A549 (cell line): ENCODE data around the gene BIRC7. TPM values are rescaled to one million over a fixed set of nuclear protein-coding genes. Genes with fewer than 3 reads are reported as not detected.

ENCODE experiments used
- ATAC-seq, 2 experiments: fragments of 200-7000 bp in 1 of 2; fragments of >200 bp in 1 of 2; cut with Nextera tagmentation in 1 of 2; cut with Tn5 transposase in 1 of 2; 3 replicates each; pipeline versions ENCODE4 v1.8.0 to v1.9.1; 2018 to 2020; ENCODE audit warnings: mild to moderate bottlenecking in 1 of 2, moderate library complexity in 1 of 2
- CTCF ChIA-PET: fragments of 300-600 bp; sonication (Branson Sonifier 250); formaldehyde crosslinking; extraction: SDS; loops from one replicate; lab custom pipeline; 2021; ENCODE audit warnings: antibody characterized with exemption, inconsistent platforms; lab: Yijun Ruan, JAX
- POLR2A ChIA-PET: fragments of 350-600 bp; formaldehyde crosslinking; extraction: SDS; loops from one replicate; lab custom pipeline; 2021; ENCODE audit warnings: antibody characterized with exemption, inconsistent platforms; lab: Yijun Ruan, JAX
- DNase-seq, 2 experiments: peaks; one replicate each; pipeline versions ENCODE4 v3.0.0 to v3.0.0-alpha.2; 2011 to 2016; ENCODE audit warnings: low read depth in 1 of 2, low spot score in 1 of 2
- FAIRE-seq: peaks from 2 replicates; lab custom pipeline; 2011; peaks lifted over from hg19 to GRCh38; lab: Jason Lieb, UNC
- H3K27ac ChIP-seq, 2 experiments: fragments of >200 bp; sonication (Bioruptor Twin); formaldehyde crosslinking; 3 replicates each; pipeline ENCODE4 v1.5.1; 2016 to 2017
- H3K4me1 ChIP-seq: fragments of >200 bp; sonication (Bioruptor Twin); formaldehyde crosslinking; 3 replicates; pipeline ENCODE4 v1.6.1; 2016
- H3K4me2 ChIP-seq: fragments of >200 bp; sonication (Bioruptor Twin); formaldehyde crosslinking; 3 replicates; pipeline ENCODE4 v1.6.1; 2016
- H3K4me3 ChIP-seq: fragments of >200 bp; sonication (Bioruptor Twin); formaldehyde crosslinking; 3 replicates; pipeline ENCODE4 v1.5.1; 2016
- H3K9me3 ChIP-seq: fragments of >200 bp; sonication (Bioruptor Twin); formaldehyde crosslinking; 3 replicates; pipeline ENCODE4 v1.6.1; 2016
- CBX2 ChIP-seq: fragments of 200-600 bp; sonication (generic); IDR thresholded peaks from 2 replicates; pipeline ENCODE4 v1.6.1; 2016; ENCODE audit warnings: low read depth, mild to moderate bottlenecking, borderline replicate concordance
- CBX8 ChIP-seq: fragments of 200-600 bp; sonication (generic); IDR thresholded peaks from 2 replicates; pipeline ENCODE4 v1.6.1; 2016
- EHMT2 ChIP-seq: fragments of 200-600 bp; sonication (generic); IDR thresholded peaks from 2 replicates; pipeline ENCODE4 v1.6.1; 2016; ENCODE audit warnings: antibody characterized with exemption, low read depth, mild to moderate bottlenecking, moderate library complexity
- EP300 ChIP-seq, 2 experiments: fragments of >200 bp; sonication (Bioruptor Twin); formaldehyde crosslinking; IDR thresholded peaks; 2 replicates in 1 of 2; 3 replicates in 1 of 2; pipeline ENCODE4 v1.6.1; 2016 to 2017
- ESRRA ChIP-seq: fragments of 150-350 bp; IDR thresholded peaks from 2 replicates; pipeline ENCODE4 v1.6.1; 2014; ENCODE audit warnings: mild to moderate bottlenecking, low read length, borderline replicate concordance
- FOSB ChIP-seq: fragments of 250-450 bp; sonication (Bioruptor Pico); IDR thresholded peaks from 2 replicates; pipeline ENCODE4 v1.5.0; 2020; ENCODE audit warnings: mild to moderate bottlenecking, moderate library complexity
- FOSL2 ChIP-seq, 2 experiments: fragments of 450-650 bp in 1 of 2; fragments of >200 bp in 1 of 2; sonication (Bioruptor Twin) in 1 of 2; formaldehyde crosslinking; IDR thresholded peaks; 2 replicates each; pipeline versions ENCODE4 v1.5.0 to v1.6.1; 2016 to 2020; ENCODE audit warnings: mild to moderate bottlenecking in 1 of 2, moderate library complexity in 1 of 2
- GATA3 ChIP-seq: IDR thresholded peaks from 2 replicates; pipeline ENCODE4 v1.6.1; 2012; ENCODE audit warnings: borderline replicate concordance
- HOXB13 ChIP-seq: fragments of 250-450 bp; sonication (Bioruptor Pico); IDR thresholded peaks from 2 replicates; pipeline ENCODE4 v1.5.0; 2020; ENCODE audit warnings: low read depth, mild to moderate bottlenecking, moderate library complexity
- MYC ChIP-seq: IDR thresholded peaks from 2 replicates; pipeline ENCODE4 v1.6.1; 2012; ENCODE audit warnings: mild to moderate bottlenecking, inconsistent platforms, low read length, improper control_type of control experiment, borderline replicate concordance
- NFE2L2 ChIP-seq: fragments of 150-350 bp; conservative IDR thresholded peaks from 2 replicates; pipeline ENCODE4 v1.6.1; 2014; ENCODE audit warnings: low read length
- POLR2A ChIP-seq: IDR thresholded peaks from 2 replicates; pipeline ENCODE4 v1.6.1; 2012; ENCODE audit warnings: mild to moderate bottlenecking, low read length
- RARB ChIP-seq: fragments of 250-450 bp; sonication (Bioruptor Pico); IDR thresholded peaks from 2 replicates; pipeline ENCODE4 v1.8.0; 2021; ENCODE audit warnings: mild to moderate bottlenecking, moderate library complexity
- TP53 ChIP-seq: fragments of 250-450 bp; sonication (Bioruptor Pico); IDR thresholded peaks from 2 replicates; pipeline ENCODE4 v1.5.0; 2021; ENCODE audit warnings: mild to moderate bottlenecking, moderate library complexity
- ZC3H11A ChIP-seq: fragments of 450-650 bp; IDR thresholded peaks from 2 replicates; pipeline ENCODE4 v1.6.1; 2014; ENCODE audit warnings: antibody characterized with exemption, mild to moderate bottlenecking
- ZNF302 ChIP-seq: fragments of 250-450 bp; sonication (Bioruptor Pico); IDR thresholded peaks from 2 replicates; pipeline ENCODE4 v1.9.0; 2021; ENCODE audit warnings: inconsistent platforms, mild to moderate bottlenecking, moderate library complexity
- WGBS: methylation state at CpG from one replicate; pipeline ENCODE4 v1.1.6; 2017; ENCODE audit errors: missing lambda C conversion rate; 5-methylcytosine and 5-hydroxymethylcytosine counted together
- polyA plus RNA-seq, 4 experiments: library from polyadenylated mRNA; depleted of rRNA in 3 of 4; stranded (reverse); fragments of >200 nt; fragmentation: RNase III in 1 of 4; extraction: RNeasy Plus Mini Kit Qiagen cat#74134 plus additional on column Dnase treatment in 1 of 4; gene quantifications; 2 replicates in 3 of 4; 3 replicates in 1 of 4; pipeline ENCODE4 v1.2.3, GENCODE V29; 2011 to 2017
- TF ChIP-seq, protein P1 (sequence below): IDR thresholded peaks from 2 replicates; pipeline ENCODE4 v1.6.1; 2012; ENCODE audit warnings: low read depth, borderline replicate concordance
- TF ChIP-seq, protein P2 (sequence below): fragments of 150-350 bp; IDR thresholded peaks from 2 replicates; pipeline ENCODE4 v1.6.1; 2014; ENCODE audit warnings: low read depth, mild to moderate bottlenecking, low read length
- TF ChIP-seq, protein P3 (sequence below): fragments of >200 bp; sonication (Bioruptor Twin); formaldehyde crosslinking; IDR thresholded peaks from 3 replicates; pipeline ENCODE4 v1.6.1; 2016
- TF ChIP-seq, protein P4 (sequence below): fragments of 450-650 bp; IDR thresholded peaks from 2 replicates; pipeline ENCODE4 v1.6.1; 2014; ENCODE audit warnings: antibody characterized with exemption
- TF ChIP-seq, protein P5 (sequence below): fragments of 250-450 bp; sonication (Bioruptor Pico); IDR thresholded peaks from 2 replicates; pipeline ENCODE4 v1.5.0; 2020; ENCODE audit warnings: low read depth, mild to moderate bottlenecking, moderate library complexity

Gene BIRC7
- polyA plus RNA-seq, 2 of the 4 experiments (the other 2 are of a cell fraction), result 0.63 to 4.9 TPM

DNA sequence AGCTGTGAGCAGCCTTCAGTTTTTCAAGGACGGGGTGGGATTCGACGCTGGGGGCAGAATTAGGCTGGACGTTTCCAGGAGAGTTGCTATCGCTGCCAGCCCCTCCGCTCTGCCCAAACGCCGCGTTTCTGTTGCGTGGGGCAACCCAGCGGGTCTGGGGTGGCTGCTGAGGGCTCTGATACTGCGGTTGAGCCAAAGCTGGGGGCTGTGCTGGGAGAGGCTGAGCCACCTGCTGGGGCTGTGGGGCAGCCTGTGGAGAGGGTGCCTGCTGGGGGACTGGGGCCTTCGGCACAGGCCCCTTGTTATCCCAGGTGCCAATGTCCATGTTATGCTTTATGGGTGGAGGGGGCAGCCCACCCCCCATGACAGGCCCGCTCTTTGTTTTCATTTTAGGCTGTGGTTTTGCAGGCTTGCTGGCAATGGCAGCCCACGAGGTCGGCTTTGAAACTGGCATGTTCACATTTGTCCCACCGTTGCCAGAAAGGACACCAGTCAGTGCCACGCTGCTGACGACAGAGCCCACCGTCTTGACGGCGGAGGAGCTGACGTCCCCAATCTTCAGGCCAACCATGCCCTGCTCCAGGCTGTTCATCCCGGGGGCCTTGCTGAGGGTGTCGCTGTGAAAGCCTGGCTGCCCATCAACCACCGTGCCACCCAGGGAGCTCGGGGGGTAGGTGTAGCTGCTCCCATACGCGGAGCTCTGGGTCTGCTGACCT, 32.7 kb upstream of the BIRC7 start:
- TF ChIP-seq POLR2A (no peak), ZNF302 (no peak), MYC (no peak), ESRRA (no peak), FOSL2 (IDR thresholded peaks at IDR 0.05) (no peak), FOSL2 (CRISPR knock-in tag; IDR thresholded peaks at IDR 0.05) (no peak), NFE2L2 (no peak), FOSB (CRISPR knock-in tag) (no peak)
- TF ChIP-seq, protein P1, sequence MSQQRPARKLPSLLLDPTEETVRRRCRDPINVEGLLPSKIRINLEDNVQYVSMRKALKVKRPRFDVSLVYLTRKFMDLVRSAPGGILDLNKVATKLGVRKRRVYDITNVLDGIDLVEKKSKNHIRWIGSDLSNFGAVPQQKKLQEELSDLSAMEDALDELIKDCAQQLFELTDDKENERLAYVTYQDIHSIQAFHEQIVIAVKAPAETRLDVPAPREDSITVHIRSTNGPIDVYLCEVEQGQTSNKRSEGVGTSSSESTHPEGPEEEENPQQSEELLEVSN, result no peak
- TF ChIP-seq, protein P2, sequence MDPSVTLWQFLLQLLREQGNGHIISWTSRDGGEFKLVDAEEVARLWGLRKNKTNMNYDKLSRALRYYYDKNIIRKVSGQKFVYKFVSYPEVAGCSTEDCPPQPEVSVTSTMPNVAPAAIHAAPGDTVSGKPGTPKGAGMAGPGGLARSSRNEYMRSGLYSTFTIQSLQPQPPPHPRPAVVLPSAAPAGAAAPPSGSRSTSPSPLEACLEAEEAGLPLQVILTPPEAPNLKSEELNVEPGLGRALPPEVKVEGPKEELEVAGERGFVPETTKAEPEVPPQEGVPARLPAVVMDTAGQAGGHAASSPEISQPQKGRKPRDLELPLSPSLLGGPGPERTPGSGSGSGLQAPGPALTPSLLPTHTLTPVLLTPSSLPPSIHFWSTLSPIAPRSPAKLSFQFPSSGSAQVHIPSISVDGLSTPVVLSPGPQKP, result no peak
- POLR2A ChIA-PET, result no interaction called here
- Histone ChIP-seq H3K4me3 (no peak overlapping the region), H3K9me3 (no peaks in the 10 kb centered on the region), H3K4me2 (no peak overlapping the region), H3K27ac (no peak overlapping the region), H3K4me1 (peaks cover 20% of the 10 kb centered on the region)
- CTCF ChIA-PET, result interaction anchor here (0.8 to 5.9 kb wide), 6 partner anchors 11 to 230 kb away, joined by 3 to 37 read pairs (median 5); partner anchors contain the start of gene YTHDF1
- DNase-seq (no peak), FAIRE-seq (no peak), ATAC-seq (no peak)
- 96% methylated on average over 21 of the region's 29 CpGs for WGBS

DNA sequence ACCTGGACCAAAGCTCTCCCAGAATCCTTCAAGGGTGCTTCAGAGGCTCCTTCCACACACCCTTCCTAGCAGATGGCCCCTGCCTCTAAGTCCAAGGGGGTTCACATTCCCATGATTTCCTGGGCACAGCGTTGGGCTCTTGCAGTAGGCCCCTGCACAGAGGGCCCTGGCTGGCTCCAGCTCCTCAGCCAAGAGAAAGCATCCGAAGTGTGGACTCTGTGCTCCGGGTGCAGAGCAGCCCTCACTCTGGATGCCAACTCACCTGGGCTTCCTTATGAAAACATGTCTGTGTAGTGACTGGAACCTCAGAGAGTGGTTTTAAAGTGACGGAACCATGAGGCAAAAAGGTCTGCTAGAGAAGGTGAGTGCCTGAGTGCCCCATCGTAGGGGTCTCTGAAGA, 31.3 kb upstream of the BIRC7 start:
- ChIA-PET POLR2A (interaction anchor here (0.8 kb wide), 1 partner anchor 10 kb away, joined by 3 read pairs; no protein-coding TSS in a partner anchor), CTCF (interaction anchor here (0.8 to 5.9 kb wide), 7 partner anchors 9 to 148 kb away, joined by 3 to 37 read pairs (median 3); partner anchors contain the start of gene YTHDF1)
- DNase-seq (no peak), FAIRE-seq (no peak), ATAC-seq (no peak)
- Histone ChIP-seq H3K4me1 (peaks cover 13% of the 10 kb centered on the region; the same call in 1 of the 3 replicates), H3K27ac (no peak overlapping the region), H3K4me2 (no peak overlapping the region), H3K4me3 (no peak overlapping the region), H3K9me3 (no peaks in the 10 kb centered on the region)
- WGBS, result 87% methylated on average over 4 of the region's 5 CpGs
- TF ChIP-seq EHMT2 (no peak), RARB (CRISPR knock-in tag) (no peak), EP300 (IDR thresholded peaks at IDR 0.05) (no peak), CBX8 (no peak), GATA3 (no peak), TP53 (CRISPR knock-in tag) (no peak), CBX2 (no peak), ZC3H11A (no peak), HOXB13 (CRISPR knock-in tag) (no peak)
- TF ChIP-seq, protein P3, sequence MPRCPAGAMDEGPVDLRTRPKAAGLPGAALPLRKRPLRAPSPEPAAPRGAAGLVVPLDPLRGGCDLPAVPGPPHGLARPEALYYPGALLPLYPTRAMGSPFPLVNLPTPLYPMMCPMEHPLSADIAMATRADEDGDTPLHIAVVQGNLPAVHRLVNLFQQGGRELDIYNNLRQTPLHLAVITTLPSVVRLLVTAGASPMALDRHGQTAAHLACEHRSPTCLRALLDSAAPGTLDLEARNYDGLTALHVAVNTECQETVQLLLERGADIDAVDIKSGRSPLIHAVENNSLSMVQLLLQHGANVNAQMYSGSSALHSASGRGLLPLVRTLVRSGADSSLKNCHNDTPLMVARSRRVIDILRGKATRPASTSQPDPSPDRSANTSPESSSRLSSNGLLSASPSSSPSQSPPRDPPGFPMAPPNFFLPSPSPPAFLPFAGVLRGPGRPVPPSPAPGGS, result no peak
- TF ChIP-seq, protein P2, result no peak
- TF ChIP-seq, protein P4, sequence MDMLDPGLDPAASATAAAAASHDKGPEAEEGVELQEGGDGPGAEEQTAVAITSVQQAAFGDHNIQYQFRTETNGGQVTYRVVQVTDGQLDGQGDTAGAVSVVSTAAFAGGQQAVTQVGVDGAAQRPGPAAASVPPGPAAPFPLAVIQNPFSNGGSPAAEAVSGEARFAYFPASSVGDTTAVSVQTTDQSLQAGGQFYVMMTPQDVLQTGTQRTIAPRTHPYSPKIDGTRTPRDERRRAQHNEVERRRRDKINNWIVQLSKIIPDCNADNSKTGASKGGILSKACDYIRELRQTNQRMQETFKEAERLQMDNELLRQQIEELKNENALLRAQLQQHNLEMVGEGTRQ, result no peak
- TF ChIP-seq, protein P5, sequence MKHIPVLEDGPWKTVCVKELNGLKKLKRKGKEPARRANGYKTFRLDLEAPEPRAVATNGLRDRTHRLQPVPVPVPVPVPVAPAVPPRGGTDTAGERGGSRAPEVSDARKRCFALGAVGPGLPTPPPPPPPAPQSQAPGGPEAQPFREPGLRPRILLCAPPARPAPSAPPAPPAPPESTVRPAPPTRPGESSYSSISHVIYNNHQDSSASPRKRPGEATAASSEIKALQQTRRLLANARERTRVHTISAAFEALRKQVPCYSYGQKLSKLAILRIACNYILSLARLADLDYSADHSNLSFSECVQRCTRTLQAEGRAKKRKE (CRISPR knock-in tag), result no peak
